ENCODE measurements around the gene ACOT11. TPM values are rescaled to one million over a fixed set of nuclear protein-coding genes. Genes with fewer than 3 reads are reported as not detected.

The ACOT11 gene
- polyA plus RNA-seq, 1 donor (not counting 4 experiments of a cell fraction or from before 2014, with no cell fraction given): 3.4 TPM

GRCh38 chr1:54619749-54620148 is 71.7 kb downstream of the ACOT11 start:
- dilution Hi-C loops (cut with MboI; ENCODE audit: extremely low pct_ligation_motif_present, low sequenced_read_pairs): no loop called here
- TF ChIP-seq CTCF (optimal IDR thresholded peaks at IDR 0.05 in 1 of 3, IDR thresholded peaks at IDR 0.05 in 1 of 3, conservative IDR thresholded peaks at IDR 0.05 in 1 of 3; ENCODE audit: extremely low read depth in 1 of 3, insufficient read depth in 2 of 3, low read length in 3 of 3) (no peak), EZH2 (IDR thresholded peaks at IDR 0.05; ENCODE audit: low read length) (no peak)
- no peak overlapping the region for H2AFZ ChIP-seq (ENCODE audit: control insufficient read depth, low read length)
- FAIRE-seq (no peak), DNase-seq (ENCODE audit: low read depth, low spot score) (no peak)
- H3K27ac ChIP-seq (ENCODE audit: control insufficient read depth, insufficient read depth, low read length): no peak overlapping the region
- no peaks in the 10 kb centered on the region for H3K79me2 ChIP-seq (ENCODE audit: control insufficient read depth, insufficient read depth, low read length)
- no peaks in the 10 kb centered on the region for H4K20me1 ChIP-seq (ENCODE audit: control insufficient read depth, extremely low read depth, insufficient read depth, low read length)
- no peaks in the 10 kb centered on the region for H3K36me3 ChIP-seq (ENCODE audit: control insufficient read depth in 2 of 2, extremely low read depth in 1 of 2, insufficient read depth in 2 of 2, low read length in 2 of 2)
- H3K4me3 ChIP-seq (ENCODE audit: control insufficient read depth in 2 of 3, extremely low read depth in 1 of 3, insufficient read depth in 2 of 3, low read depth in 1 of 3, low read length in 3 of 3): no peak overlapping the region
- no peaks in the 10 kb centered on the region for H3K9me3 ChIP-seq (ENCODE audit: control insufficient read depth, low read depth, low read length)
- H3K9ac ChIP-seq (ENCODE audit: control insufficient read depth, extremely low read depth, insufficient read depth, low read length): no peak overlapping the region
- H3K4me1 ChIP-seq (ENCODE audit: control insufficient read depth, extremely low read depth, insufficient read depth, low read length): peaks cover 13% of the 10 kb centered on the region
- no peak overlapping the region for H3K4me2 ChIP-seq (ENCODE audit: control insufficient read depth, extremely low read depth, insufficient read depth, low read depth, low read length)
- no peaks in the 10 kb centered on the region for H3K9me1 ChIP-seq (ENCODE audit: control insufficient read depth, extremely low read depth, insufficient read depth, low read length)
- H3K27me3 ChIP-seq (ENCODE audit: control insufficient read depth, extremely low read depth, insufficient read depth, low read length): peaks cover 4% of the 10 kb centered on the region

- no peak within 1 kb of the TSS for H3K4me2 ChIP-seq (ENCODE audit: control insufficient read depth, extremely low read depth, insufficient read depth, low read depth, low read length)
- H3K36me3 ChIP-seq (ENCODE audit: control insufficient read depth in 2 of 2, extremely low read depth in 1 of 2, insufficient read depth in 2 of 2, low read length in 2 of 2): no peaks in the 10 kb centered on the region
- DNase-seq (ENCODE audit: low read depth, low spot score): no peak
- H3K4me1 ChIP-seq (ENCODE audit: control insufficient read depth, extremely low read depth, insufficient read depth, low read length): no peaks in the 10 kb centered on the region
- H3K79me2 ChIP-seq (ENCODE audit: control insufficient read depth, insufficient read depth, low read length): no peaks in the 10 kb centered on the region
- H3K9ac ChIP-seq (ENCODE audit: control insufficient read depth, extremely low read depth, insufficient read depth, low read length): no peak within 1 kb of the TSS
- no peak for FAIRE-seq
- dilution Hi-C loops (cut with MboI; ENCODE audit: extremely low pct_ligation_motif_present, low sequenced_read_pairs): no loop called here
- no peaks in the 10 kb centered on the region for H3K9me3 ChIP-seq (ENCODE audit: control insufficient read depth, low read depth, low read length)
- H3K4me3 ChIP-seq (ENCODE audit: control insufficient read depth in 2 of 3, extremely low read depth in 1 of 3, insufficient read depth in 2 of 3, low read depth in 1 of 3, low read length in 3 of 3): no peak within 1 kb of the TSS
- H3K27me3 ChIP-seq (ENCODE audit: control insufficient read depth, extremely low read depth, insufficient read depth, low read length): peaks cover 4% of the 10 kb centered on the region
- H4K20me1 ChIP-seq (ENCODE audit: control insufficient read depth, extremely low read depth, insufficient read depth, low read length): no peaks in the 10 kb centered on the region
- H3K9me1 ChIP-seq (ENCODE audit: control insufficient read depth, extremely low read depth, insufficient read depth, low read length): no peaks in the 10 kb centered on the region
- H3K27ac ChIP-seq (ENCODE audit: control insufficient read depth, insufficient read depth, low read length): no peak within 1 kb of the TSS
- no peak within 1 kb of the TSS for H2AFZ ChIP-seq (ENCODE audit: control insufficient read depth, low read length)
- no peak for TF ChIP-seq EZH2 (IDR thresholded peaks at IDR 0.05; ENCODE audit: low read length)
- TF ChIP-seq CTCF (optimal IDR thresholded peaks at IDR 0.05 in 1 of 3, IDR thresholded peaks at IDR 0.05 in 1 of 3, conservative IDR thresholded peaks at IDR 0.05 in 1 of 3; ENCODE audit: extremely low read depth in 1 of 3, insufficient read depth in 2 of 3, low read length in 3 of 3): no peak
These were observed 75.4 kb downstream of the ACOT11 start, which contains the start of gene FAM151A for GRCh38 chr1:54623216-54624007. Gene FAM151A, minus strand, starts transcription at chr1:54623525. Its CDS starts 130 bp downstream, at chr1:54623395.
